D721Med (cell line): ENCODE data around the gene STAT5B.
A peak's percentile ranks its signal among the peaks of the same experiment; 100 is the strongest.

Experiments used
- DNase-seq: peaks from one replicate; pipeline ENCODE4 v3.0.0; 2011; ENCODE audit warnings: low spot score; ENCODE audit not compliant: insufficient read length
- FAIRE-seq: peaks from 2 replicates; lab custom pipeline; 2011; peaks lifted over from hg19 to GRCh38; lab: Jason Lieb, UNC
- TF ChIP-seq, protein P1 (sequence below): IDR thresholded peaks from 2 replicates; pipeline ENCODE4 v1.5.1; 2012; ENCODE audit warnings: mild to moderate bottlenecking, control low read depth; ENCODE audit not compliant: insufficient read depth; ENCODE audit errors: missing control alignments

The STAT5B gene

DNA sequence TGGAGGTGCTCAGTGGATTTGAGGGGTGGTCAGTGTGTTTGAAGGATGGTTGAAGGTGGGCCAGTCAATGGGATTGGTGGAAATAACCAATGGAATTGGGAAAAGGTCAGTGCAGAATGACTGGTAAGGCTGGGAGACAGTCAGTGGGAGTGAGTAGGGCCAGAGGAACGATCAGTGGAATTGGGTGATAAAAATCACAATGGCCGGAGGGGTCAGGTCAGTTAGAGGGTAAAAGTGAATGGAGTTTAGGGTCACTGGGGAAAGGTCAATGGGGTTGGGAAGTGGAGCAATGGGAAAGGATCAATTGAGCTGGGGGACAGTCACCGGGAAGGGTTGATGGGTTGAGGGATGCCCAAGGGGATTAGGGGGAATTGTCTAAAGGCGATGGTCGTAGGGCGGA lies 110.4 kb downstream of the STAT5B start:
- TF ChIP-seq, protein P1, sequence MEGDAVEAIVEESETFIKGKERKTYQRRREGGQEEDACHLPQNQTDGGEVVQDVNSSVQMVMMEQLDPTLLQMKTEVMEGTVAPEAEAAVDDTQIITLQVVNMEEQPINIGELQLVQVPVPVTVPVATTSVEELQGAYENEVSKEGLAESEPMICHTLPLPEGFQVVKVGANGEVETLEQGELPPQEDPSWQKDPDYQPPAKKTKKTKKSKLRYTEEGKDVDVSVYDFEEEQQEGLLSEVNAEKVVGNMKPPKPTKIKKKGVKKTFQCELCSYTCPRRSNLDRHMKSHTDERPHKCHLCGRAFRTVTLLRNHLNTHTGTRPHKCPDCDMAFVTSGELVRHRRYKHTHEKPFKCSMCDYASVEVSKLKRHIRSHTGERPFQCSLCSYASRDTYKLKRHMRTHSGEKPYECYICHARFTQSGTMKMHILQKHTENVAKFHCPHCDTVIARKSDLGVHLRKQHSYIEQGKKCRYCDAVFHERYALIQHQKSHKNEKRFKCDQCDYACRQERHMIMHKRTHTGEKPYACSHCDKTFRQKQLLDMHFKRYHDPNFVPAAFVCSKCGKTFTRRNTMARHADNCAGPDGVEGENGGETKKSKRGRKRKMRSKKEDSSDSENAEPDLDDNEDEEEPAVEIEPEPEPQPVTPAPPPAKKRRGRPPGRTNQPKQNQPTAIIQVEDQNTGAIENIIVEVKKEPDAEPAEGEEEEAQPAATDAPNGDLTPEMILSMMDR = no peak
- no peak for FAIRE-seq
- no peak for DNase-seq

GRCh38 chr17:42163696-42164407 lies 112.3 kb downstream of the STAT5B start:
- TF ChIP-seq, protein P1 = no peak
- FAIRE-seq (no peak), DNase-seq (no peak)

DNA sequence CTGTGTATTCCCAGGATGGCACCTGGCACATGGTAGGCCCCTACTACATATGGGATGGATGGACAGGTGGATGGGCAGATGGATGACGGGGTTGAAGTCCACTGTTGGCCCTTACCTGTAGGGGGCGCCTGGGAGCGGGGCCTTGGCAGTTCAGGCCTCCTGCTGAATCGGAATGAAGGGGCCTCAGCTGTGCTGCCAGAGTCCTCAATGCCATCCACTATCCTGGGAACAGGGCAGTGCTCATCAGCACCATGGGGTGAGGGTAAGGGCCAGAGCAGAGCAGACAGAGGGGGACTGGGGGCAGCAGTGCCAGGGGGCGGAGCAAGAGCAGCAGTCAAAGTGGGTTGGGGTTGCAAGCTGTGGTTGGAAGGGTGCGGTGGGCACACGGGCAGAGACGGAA lies 113.1 kb downstream of the STAT5B start:
- TF ChIP-seq, protein P1 = peak; percentile 50
- FAIRE-seq (no peak), DNase-seq (no peak)

DNA sequence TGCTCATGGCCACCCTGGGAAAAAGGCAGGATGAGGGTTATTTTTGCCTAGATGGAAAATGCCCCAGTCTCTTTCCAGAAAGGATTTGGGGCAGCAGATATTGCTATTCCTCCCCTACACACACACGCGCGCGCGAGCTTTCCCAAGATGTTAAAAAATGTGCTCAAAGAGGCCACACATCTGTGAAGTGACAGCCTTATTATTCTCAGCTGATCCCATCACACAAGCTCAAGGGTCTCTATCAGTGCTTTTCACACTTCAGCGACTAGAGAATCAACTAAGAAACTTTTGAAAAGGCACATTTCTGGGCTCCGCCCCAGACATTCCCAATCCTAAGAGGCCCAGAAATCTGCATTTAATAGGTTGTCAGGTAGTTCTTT lies 115.7 kb downstream of the STAT5B start:
- TF ChIP-seq, protein P1 = no peak
- DNase-seq = no peak
- no peak for FAIRE-seq

DNA sequence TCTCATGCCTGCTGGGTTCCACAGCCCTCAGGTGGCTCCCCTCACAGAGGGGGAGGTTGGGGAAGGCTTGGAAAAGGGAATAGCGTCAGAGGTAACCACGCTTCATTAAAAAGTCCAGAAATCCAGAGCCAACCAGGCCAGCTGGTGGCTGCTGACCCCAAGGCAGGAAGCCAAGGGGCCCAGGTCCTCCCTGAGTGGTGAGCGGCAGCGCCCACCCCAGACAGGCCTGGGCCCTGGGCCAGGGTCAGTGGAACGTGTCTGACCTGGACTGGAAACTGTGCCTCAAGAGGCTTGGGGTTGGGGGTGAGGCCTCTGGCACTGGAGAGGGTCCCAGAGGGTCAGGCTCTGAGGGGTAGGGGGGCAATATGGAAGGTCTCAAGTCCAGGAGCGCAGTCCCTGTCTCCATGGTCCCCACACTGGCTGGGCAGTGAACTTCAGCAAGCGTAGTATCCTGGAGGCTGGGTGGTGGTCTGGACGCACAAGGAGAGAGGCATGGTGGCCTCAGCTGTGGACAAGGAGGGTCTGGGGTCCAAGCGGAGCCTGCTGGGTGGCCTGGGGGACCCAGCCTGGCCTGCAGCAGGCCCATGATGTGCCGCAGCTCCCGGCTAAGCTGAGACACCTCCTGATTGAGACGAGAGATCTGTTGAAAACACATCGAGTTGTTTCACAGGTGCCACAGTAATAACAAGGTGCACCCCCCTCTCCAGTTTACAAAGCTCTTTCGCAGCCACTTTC lies 116.2 kb downstream of the STAT5B start:
- no peak for DNase-seq
- FAIRE-seq = no peak
- TF ChIP-seq, protein P1 = no peak

GRCh38 chr17:42155614-42156045 lies 120.6 kb downstream of the STAT5B start:
- FAIRE-seq (no peak), DNase-seq (no peak)
- TF ChIP-seq, protein P1 = no peak
